Measurements from ENCODE around the gene PPWD1. TPM values are rescaled to one million over a fixed set of nuclear protein-coding genes. Genes with fewer than 3 reads are reported as not detected.
A peak's percentile ranks its signal among the peaks of the same experiment; 100 is the strongest.

PPWD1 gene
- total and polyA plus RNA-seq, 2 of the 13 experiments (the other 11 are each of a cell fraction or from before 2014, with no cell fraction given): 7.4 to 44.3 TPM

DNA sequence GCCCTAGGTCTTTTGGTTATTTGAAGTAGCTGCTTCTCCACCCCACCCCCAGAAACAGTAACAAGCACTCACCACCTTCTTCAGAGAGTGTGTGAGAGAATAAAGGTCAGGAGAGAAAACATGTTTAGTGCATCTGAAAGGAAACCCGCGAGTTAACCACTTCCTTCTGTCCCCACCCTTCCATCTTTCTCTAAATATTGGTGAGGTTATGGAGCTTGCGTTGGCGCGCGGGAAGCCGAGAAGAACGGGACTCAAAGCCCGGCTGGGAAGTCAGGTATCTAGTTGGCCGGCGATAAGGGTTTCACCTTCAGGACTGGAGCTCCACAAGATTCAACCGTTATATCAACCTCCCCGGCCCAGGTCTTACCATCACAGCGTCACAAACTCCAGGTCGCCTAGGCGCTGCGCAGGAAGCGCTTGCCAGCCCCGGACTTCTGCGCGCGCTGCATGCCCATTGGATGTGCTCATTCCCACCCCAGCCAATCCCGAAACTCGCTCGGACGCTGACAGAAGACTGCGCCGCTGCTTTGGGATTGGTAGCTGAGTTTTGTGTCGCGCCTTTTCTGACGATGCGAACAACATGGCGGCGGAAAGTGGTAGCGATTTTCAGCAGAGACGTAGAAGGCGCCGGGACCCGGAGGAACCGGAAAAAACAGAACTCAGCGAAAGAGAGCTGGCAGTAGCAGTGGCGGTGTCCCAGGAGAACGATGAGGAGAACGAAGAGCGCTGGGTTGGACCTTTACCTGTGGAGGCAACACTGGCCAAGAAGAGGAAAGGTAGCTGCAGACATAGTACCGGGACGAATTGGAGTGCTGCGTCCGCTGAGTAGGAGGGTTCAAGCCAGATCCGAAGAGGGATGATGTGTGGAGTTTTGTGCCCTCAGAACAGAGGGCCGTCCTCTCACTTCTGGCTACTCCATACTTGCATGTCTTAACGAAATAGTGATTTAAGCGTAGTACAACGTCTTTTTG, at the start of gene PPWD1, which contains the start of gene CENPK (continued):
- TF ChIP-seq, protein P1, sequence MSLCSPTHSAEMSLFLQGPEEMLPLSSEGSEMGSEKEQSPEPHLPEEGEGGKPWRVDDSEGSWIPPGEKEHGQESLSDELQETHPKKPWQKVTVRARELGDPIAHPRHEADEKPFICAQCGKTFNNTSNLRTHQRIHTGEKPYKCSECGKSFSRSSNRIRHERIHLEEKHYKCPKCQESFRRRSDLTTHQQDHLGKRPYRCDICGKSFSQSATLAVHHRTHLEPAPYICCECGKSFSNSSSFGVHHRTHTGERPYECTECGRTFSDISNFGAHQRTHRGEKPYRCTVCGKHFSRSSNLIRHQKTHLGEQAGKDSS (CRISPR knock-in tag; IDR thresholded peaks at IDR 0.05; ENCODE audit: borderline replicate concordance, low read depth): no peak
- peak; percentile 83 for TF ChIP-seq RFXAP (CRISPR knock-in tag; IDR thresholded peaks at IDR 0.05; ENCODE audit: borderline replicate concordance)
- no peak for TF ChIP-seq ZNF335 (CRISPR knock-in tag; IDR thresholded peaks at IDR 0.05)
- TF ChIP-seq ZFAT (CRISPR knock-in tag; conservative IDR thresholded peaks at IDR 0.05): no peak
- no peak; the same call in 1 of the 2 replicates for TF ChIP-seq GFI1 (CRISPR knock-in tag; IDR thresholded peaks at IDR 0.05; ENCODE audit: borderline replicate concordance)
- TF ChIP-seq, protein P2, sequence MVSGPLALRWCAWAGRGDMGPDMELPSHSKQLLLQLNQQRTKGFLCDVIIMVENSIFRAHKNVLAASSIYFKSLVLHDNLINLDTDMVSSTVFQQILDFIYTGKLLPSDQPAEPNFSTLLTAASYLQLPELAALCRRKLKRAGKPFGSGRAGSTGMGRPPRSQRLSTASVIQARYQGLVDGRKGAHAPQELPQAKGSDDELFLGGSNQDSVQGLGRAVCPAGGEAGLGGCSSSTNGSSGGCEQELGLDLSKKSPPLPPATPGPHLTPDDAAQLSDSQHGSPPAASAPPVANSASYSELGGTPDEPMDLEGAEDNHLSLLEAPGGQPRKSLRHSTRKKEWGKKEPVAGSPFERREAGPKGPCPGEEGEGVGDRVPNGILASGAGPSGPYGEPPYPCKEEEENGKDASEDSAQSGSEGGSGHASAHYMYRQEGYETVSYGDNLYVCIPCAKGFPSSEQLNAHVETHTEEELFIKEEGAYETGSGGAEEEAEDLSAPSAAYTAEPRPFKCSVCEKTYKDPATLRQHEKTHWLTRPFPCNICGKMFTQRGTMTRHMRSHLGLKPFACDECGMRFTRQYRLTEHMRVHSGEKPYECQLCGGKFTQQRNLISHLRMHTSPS (CRISPR knock-in tag; IDR thresholded peaks at IDR 0.05; ENCODE audit: low read depth): no peak
- no peak for TF ChIP-seq ZNF383 (CRISPR knock-in tag; IDR thresholded peaks at IDR 0.05; ENCODE audit: borderline replicate concordance)
- TF ChIP-seq, protein P3, sequence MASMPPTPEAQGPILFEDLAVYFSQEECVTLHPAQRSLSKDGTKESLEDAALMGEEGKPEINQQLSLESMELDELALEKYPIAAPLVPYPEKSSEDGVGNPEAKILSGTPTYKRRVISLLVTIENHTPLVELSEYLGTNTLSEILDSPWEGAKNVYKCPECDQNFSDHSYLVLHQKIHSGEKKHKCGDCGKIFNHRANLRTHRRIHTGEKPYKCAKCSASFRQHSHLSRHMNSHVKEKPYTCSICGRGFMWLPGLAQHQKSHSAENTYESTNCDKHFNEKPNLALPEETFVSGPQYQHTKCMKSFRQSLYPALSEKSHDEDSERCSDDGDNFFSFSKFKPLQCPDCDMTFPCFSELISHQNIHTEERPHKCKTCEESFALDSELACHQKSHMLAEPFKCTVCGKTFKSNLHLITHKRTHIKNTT (CRISPR knock-in tag; IDR thresholded peaks at IDR 0.05): no peak
- TF ChIP-seq, protein P4, sequence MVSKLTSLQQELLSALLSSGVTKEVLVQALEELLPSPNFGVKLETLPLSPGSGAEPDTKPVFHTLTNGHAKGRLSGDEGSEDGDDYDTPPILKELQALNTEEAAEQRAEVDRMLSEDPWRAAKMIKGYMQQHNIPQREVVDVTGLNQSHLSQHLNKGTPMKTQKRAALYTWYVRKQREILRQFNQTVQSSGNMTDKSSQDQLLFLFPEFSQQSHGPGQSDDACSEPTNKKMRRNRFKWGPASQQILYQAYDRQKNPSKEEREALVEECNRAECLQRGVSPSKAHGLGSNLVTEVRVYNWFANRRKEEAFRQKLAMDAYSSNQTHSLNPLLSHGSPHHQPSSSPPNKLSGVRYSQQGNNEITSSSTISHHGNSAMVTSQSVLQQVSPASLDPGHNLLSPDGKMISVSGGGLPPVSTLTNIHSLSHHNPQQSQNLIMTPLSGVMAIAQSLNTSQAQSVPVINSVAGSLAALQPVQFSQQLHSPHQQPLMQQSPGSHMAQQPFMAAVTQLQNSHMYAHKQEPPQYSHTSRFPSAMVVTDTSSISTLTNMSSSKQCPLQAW (CRISPR knock-in tag; IDR thresholded peaks at IDR 0.05): peak; percentile 73; the same call in 1 of the 2 replicates
- TF ChIP-seq MAFK (conservative IDR thresholded peaks at IDR 0.05 in 1 of 2, IDR thresholded peaks at IDR 0.05 in 1 of 2; ENCODE audit: low read length in 2 of 2): peak in 1 of 2 experiments; percentile 39; a peak in 2 of 4 replicates
- TF ChIP-seq, protein P5, sequence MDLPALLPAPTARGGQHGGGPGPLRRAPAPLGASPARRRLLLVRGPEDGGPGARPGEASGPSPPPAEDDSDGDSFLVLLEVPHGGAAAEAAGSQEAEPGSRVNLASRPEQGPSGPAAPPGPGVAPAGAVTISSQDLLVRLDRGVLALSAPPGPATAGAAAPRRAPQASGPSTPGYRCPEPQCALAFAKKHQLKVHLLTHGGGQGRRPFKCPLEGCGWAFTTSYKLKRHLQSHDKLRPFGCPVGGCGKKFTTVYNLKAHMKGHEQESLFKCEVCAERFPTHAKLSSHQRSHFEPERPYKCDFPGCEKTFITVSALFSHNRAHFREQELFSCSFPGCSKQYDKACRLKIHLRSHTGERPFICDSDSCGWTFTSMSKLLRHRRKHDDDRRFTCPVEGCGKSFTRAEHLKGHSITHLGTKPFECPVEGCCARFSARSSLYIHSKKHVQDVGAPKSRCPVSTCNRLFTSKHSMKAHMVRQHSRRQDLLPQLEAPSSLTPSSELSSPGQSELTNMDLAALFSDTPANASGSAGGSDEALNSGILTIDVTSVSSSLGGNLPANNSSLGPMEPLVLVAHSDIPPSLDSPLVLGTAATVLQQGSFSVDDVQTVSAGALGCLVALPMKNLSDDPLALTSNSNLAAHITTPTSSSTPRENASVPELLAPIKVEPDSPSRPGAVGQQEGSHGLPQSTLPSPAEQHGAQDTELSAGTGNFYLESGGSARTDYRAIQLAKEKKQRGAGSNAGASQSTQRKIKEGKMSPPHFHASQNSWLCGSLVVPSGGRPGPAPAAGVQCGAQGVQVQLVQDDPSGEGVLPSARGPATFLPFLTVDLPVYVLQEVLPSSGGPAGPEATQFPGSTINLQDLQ (CRISPR knock-in tag; IDR thresholded peaks at IDR 0.05): no peak
- 0 out of 2 replicates have a peak, but pooled peaks have one; percentile 31 for TF ChIP-seq ZNF451 (CRISPR knock-in tag; IDR thresholded peaks at IDR 0.05)
- TF ChIP-seq KAT2B (IDR thresholded peaks at IDR 0.05; ENCODE audit: borderline replicate concordance, low read depth, low read length): no peak

Data from HepG2 (cell line).